Astrocyte (in vitro differentiated cells and primary cell): Measurements from ENCODE around the gene DNASE1L3. TPM values are rescaled to one million over a fixed set of nuclear protein-coding genes. Genes with fewer than 3 reads are reported as not detected.

ENCODE experiments used
- DNase-seq: peaks from one replicate; pipeline ENCODE4 v3.0.0-alpha.2; 2010; ENCODE audit warnings: low read depth
- FAIRE-seq: peaks from 2 replicates; lab custom pipeline; 2011; peaks lifted over from hg19 to GRCh38; lab: Jason Lieb, UNC
- H2AFZ ChIP-seq: 2 replicates; pipeline ENCODE4 v1.6.0; 2012; ENCODE audit warnings: low read depth, low read length, inconsistent platforms
- H3K27ac ChIP-seq: 2 replicates; pipeline ENCODE4 v1.5.1; 2011; ENCODE audit warnings: low read depth, low read length, inconsistent platforms
- H3K27me3 ChIP-seq: 2 replicates; pipeline ENCODE4 v1.6.0; 2011; ENCODE audit warnings: low read length, inconsistent platforms; ENCODE audit not compliant: insufficient read depth
- H3K36me3 ChIP-seq: 2 replicates; pipeline ENCODE4 v1.5.1; 2011; ENCODE audit warnings: low read length, inconsistent platforms; ENCODE audit not compliant: insufficient read depth
- H3K4me1 ChIP-seq: 2 replicates; pipeline ENCODE4 v1.5.1; 2011; ENCODE audit warnings: low read length, inconsistent platforms; ENCODE audit not compliant: insufficient read depth
- H3K4me2 ChIP-seq: 2 replicates; pipeline ENCODE4 v1.6.0; 2012; ENCODE audit warnings: low read length, inconsistent platforms
- H3K4me3 ChIP-seq: 2 replicates; pipeline ENCODE4 v1.5.1; 2011; ENCODE audit warnings: low read depth, mild to moderate bottlenecking, low read length, inconsistent platforms; ENCODE audit not compliant: insufficient read depth
- H3K79me2 ChIP-seq: 2 replicates; pipeline ENCODE4 v1.6.0; 2012; ENCODE audit warnings: mild to moderate bottlenecking, low read length, inconsistent platforms; ENCODE audit not compliant: insufficient read depth
- H3K9ac ChIP-seq: 2 replicates; pipeline ENCODE4 v1.6.0; 2012; ENCODE audit warnings: mild to moderate bottlenecking, low read length, inconsistent platforms
- H3K9me3 ChIP-seq: 2 replicates; pipeline ENCODE4 v1.5.1; 2012; ENCODE audit warnings: low read depth, mild to moderate bottlenecking, low read length, inconsistent platforms; ENCODE audit not compliant: insufficient read depth
- H4K20me1 ChIP-seq: 2 replicates; pipeline ENCODE4 v1.6.0; 2012; ENCODE audit warnings: low read length, inconsistent platforms; ENCODE audit not compliant: insufficient read depth
- H3K27ac Mint-ChIP-seq: one replicate; pipeline ENCODE4 v1.8.0; 2021; ENCODE audit warnings: mild to moderate bottlenecking, mixed read lengths; ENCODE audit not compliant: unreplicated experiment
- H3K27me3 Mint-ChIP-seq: one replicate; pipeline ENCODE4 v1.8.0; 2021; ENCODE audit warnings: low read depth, mixed read lengths; ENCODE audit not compliant: unreplicated experiment
- H3K36me3 Mint-ChIP-seq: one replicate; pipeline ENCODE4 v1.8.0; 2021; ENCODE audit warnings: low read depth, mixed read lengths; ENCODE audit not compliant: unreplicated experiment
- H3K4me1 Mint-ChIP-seq: one replicate; pipeline ENCODE4 v1.8.0; 2021; ENCODE audit warnings: low read depth, mixed read lengths; ENCODE audit not compliant: unreplicated experiment
- H3K4me3 Mint-ChIP-seq: one replicate; pipeline ENCODE4 v1.8.0; 2021; ENCODE audit warnings: mild to moderate bottlenecking, moderate library complexity, mixed read lengths; ENCODE audit not compliant: unreplicated experiment
- H3K9me3 Mint-ChIP-seq: one replicate; pipeline ENCODE4 v1.8.0; 2021; ENCODE audit warnings: mild to moderate bottlenecking, mixed read lengths; ENCODE audit not compliant: unreplicated experiment
- CTCF ChIP-seq: IDR thresholded peaks from 2 replicates; pipeline ENCODE4 v1.5.1; 2011; ENCODE audit warnings: low read depth, mild to moderate bottlenecking, inconsistent platforms, low read length, moderate library complexity; ENCODE audit not compliant: insufficient read depth
- EZH2 ChIP-seq: IDR thresholded peaks from 2 replicates; pipeline ENCODE4 v1.6.1; 2012; ENCODE audit warnings: mild to moderate bottlenecking, low read length, inconsistent platforms; ENCODE audit not compliant: insufficient read depth
- total RNA-seq: library from RNA; stranded (reverse); gene quantifications from 2 replicates; pipeline ENCODE4 v1.2.1, GENCODE V29; 2021

Gene DNASE1L3
- total RNA-seq, 1 donor from 2014 or later: not detected

- Mint-ChIP-seq H3K4me1 (peaks cover 16% of the 10 kb centered on the region), H3K36me3 (no peaks in the 10 kb centered on the region), H3K4me3 (no peak overlapping the region), H3K9me3 (no peaks in the 10 kb centered on the region), H3K27ac (no peak overlapping the region), H3K27me3 (peaks cover 6% of the 10 kb centered on the region)
- no peak for FAIRE-seq
- Histone ChIP-seq H4K20me1 (no peaks in the 10 kb centered on the region), H3K4me3 (no peak overlapping the region), H3K27ac (no peak overlapping the region), H3K9me3 (no peaks in the 10 kb centered on the region), H3K79me2 (no peaks in the 10 kb centered on the region), H2AFZ (no peak overlapping the region), H3K4me2 (no peak overlapping the region), H3K9ac (no peak overlapping the region), H3K27me3 (no peaks in the 10 kb centered on the region), H3K36me3 (no peaks in the 10 kb centered on the region), H3K4me1 (peaks cover 11% of the 10 kb centered on the region)
- DNase-seq: no peak
- TF ChIP-seq EZH2 (no peak), CTCF (no peak)
Measured at GRCh38 chr3:58180099-58180880, 30.5 kb downstream of the DNASE1L3 start.

DNA sequence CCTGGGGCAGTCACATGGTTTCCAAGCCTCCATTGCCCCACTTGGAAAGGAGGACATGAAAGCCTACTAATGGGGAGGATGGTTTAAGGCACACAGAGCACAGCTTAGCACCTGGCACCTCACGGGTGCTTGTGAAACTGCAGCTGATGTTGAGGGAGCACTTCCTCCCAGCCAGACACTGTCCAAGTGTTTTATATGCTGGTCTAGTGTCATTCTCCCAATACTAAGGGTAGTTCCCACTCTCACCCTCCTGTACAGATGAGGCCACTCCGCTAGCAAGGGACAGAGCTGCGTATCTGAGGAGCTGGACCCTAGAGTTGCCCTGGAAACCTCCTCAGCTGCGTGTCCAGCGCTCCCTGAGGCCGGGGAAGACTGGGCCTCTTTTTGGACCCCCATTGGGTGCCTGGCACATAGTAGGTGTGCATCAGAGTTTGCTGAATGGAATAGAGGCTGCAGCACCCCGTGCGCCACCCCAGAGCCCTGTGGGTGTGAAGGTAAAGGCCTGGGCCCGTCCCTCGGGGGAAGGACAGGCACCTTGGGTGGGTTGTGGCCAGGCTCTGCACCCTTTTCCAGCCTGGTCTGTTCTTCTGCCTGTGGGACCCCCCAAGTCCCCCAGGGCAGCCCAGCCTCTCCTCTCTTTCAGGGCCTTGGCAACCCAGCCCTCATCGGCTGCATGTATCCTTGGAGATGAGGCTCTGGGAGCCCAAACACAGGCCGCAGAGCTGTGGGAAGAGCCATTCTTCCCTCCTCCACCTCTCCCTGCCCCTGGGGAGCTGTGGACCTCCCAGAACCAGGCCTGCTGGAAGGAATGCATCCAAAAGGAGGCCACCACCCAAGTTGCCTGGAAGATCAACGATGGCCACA is 31.3 kb downstream of the DNASE1L3 start:
- TF ChIP-seq EZH2 (no peak), CTCF (no peak)
- Histone ChIP-seq H3K9me3 (no peaks in the 10 kb centered on the region), H3K27ac (no peak overlapping the region), H3K4me3 (no peak overlapping the region), H3K36me3 (no peaks in the 10 kb centered on the region), H3K9ac (no peak overlapping the region), H3K4me1 (peaks cover 17% of the 10 kb centered on the region), H4K20me1 (no peaks in the 10 kb centered on the region), H3K79me2 (no peaks in the 10 kb centered on the region), H2AFZ (no peak overlapping the region), H3K4me2 (no peak overlapping the region), H3K27me3 (no peaks in the 10 kb centered on the region)
- DNase-seq: no peak
- H3K36me3 Mint-ChIP-seq: no peaks in the 10 kb centered on the region
- H3K4me3 Mint-ChIP-seq: no peak overlapping the region
- no peaks in the 10 kb centered on the region for H3K9me3 Mint-ChIP-seq
- peaks cover 6% of the 10 kb centered on the region for H3K27me3 Mint-ChIP-seq
- peaks cover 21% of the 10 kb centered on the region for H3K4me1 Mint-ChIP-seq
- H3K27ac Mint-ChIP-seq: no peak overlapping the region
- FAIRE-seq: no peak
